Type B pancreatic cell (in vitro differentiated cells): Measurements from ENCODE around the gene ZNF205. TPM values are rescaled to one million over a fixed set of nuclear protein-coding genes. Genes with fewer than 3 reads are reported as not detected.
"Not testable (repeated sequence)": the region's sequence is repeated elsewhere in the genome, so short reads cannot be mapped to it uniquely, and the experiment has no call there.

Experiments
- DNase-seq: peaks from one replicate; pipeline ENCODE4 v3.0.0; 2021; ENCODE audit warnings: mixed read lengths; ENCODE audit not compliant: unreplicated experiment; ENCODE audit errors: extremely low spot score
- H3K27ac Mint-ChIP-seq: 2 replicates; pipeline ENCODE4 v1.8.0; 2021; ENCODE audit warnings: mild to moderate bottlenecking, mixed read lengths
- H3K27me3 Mint-ChIP-seq: 2 replicates; pipeline ENCODE4 v1.8.0; 2021; ENCODE audit warnings: mixed read lengths
- H3K36me3 Mint-ChIP-seq: 2 replicates; pipeline ENCODE4 v1.8.0; 2021; ENCODE audit warnings: mixed read lengths
- H3K4me1 Mint-ChIP-seq: one replicate; pipeline ENCODE4 v1.8.0; 2021; ENCODE audit warnings: mixed read lengths; ENCODE audit not compliant: unreplicated experiment
- H3K4me3 Mint-ChIP-seq: 2 replicates; pipeline ENCODE4 v1.8.0; 2021; ENCODE audit warnings: mild to moderate bottlenecking, mixed read lengths
- H3K9me3 Mint-ChIP-seq: 2 replicates; pipeline ENCODE4 v1.8.0; 2021; ENCODE audit warnings: mixed read lengths
- CTCF ChIP-seq: fragments of 200-600 bp; sonication (generic); conservative IDR thresholded peaks from 2 replicates; pipeline ENCODE4 v1.5.0; 2021; ENCODE audit warnings: antibody characterized with exemption, mild to moderate bottlenecking
- total RNA-seq: library from RNA; stranded (reverse); gene quantifications from 2 replicates; pipeline ENCODE4 v1.2.1, GENCODE V29; 2021; ENCODE audit warnings: low replicate concordance

Gene ZNF205
- total RNA-seq, 1 donor from 2014 or later, result 15.0 TPM

GRCh38 chr16:3068487-3068886 is 43.9 kb upstream of the ZNF205 start:
- Mint-ChIP-seq H3K4me1 (no peaks in the 10 kb centered on the region), H3K4me3 (no peak overlapping the region), H3K9me3 (no peaks in the 10 kb centered on the region), H3K27ac (peak overlapping the region; percentile 43), H3K27me3 (peaks cover 7% of the 10 kb centered on the region), H3K36me3 (no peaks in the 10 kb centered on the region)
- no peak for TF ChIP-seq CTCF
- no peak for DNase-seq

GRCh38 chr16:3069146-3069545 is 43.2 kb upstream of the ZNF205 start:
- not testable (repeated sequence) for H3K27ac Mint-ChIP-seq, H3K9me3 Mint-ChIP-seq, H3K4me3 Mint-ChIP-seq, H3K4me1 Mint-ChIP-seq, DNase-seq, H3K36me3 Mint-ChIP-seq
- peaks cover 14% of the 10 kb centered on the region for H3K27me3 Mint-ChIP-seq

- DNase-seq, result no peak
- no peak overlapping the region for H3K27ac Mint-ChIP-seq
- no peaks in the 10 kb centered on the region for H3K36me3 Mint-ChIP-seq
- H3K4me3 Mint-ChIP-seq, result no peak overlapping the region
- H3K4me1 Mint-ChIP-seq, result no peaks in the 10 kb centered on the region
- H3K27me3 Mint-ChIP-seq, result peaks cover 24% of the 10 kb centered on the region
- H3K9me3 Mint-ChIP-seq, result no peaks in the 10 kb centered on the region
- TF ChIP-seq CTCF, result no peak
Observed at GRCh38 chr16:3070608-3071111, 41.7 kb upstream of the ZNF205 start.

- Mint-ChIP-seq H3K4me3 (no peak overlapping the region), H3K36me3 (no peaks in the 10 kb centered on the region), H3K27me3 (peaks cover 30% of the 10 kb centered on the region), H3K9me3 (no peaks in the 10 kb centered on the region), H3K27ac (no peak overlapping the region), H3K4me1 (no peaks in the 10 kb centered on the region)
- DNase-seq, result no peak
- TF ChIP-seq CTCF, result no peak
Observed at GRCh38 chr16:3071655-3072054, 40.7 kb upstream of the ZNF205 start.

GRCh38 chr16:3072148-3072547 is 40.2 kb upstream of the ZNF205 start:
- not testable (repeated sequence) for H3K4me1 Mint-ChIP-seq, H3K4me3 Mint-ChIP-seq, DNase-seq, H3K36me3 Mint-ChIP-seq, H3K9me3 Mint-ChIP-seq, H3K27ac Mint-ChIP-seq
- peaks cover 34% of the 10 kb centered on the region for H3K27me3 Mint-ChIP-seq

GRCh38 chr16:3072576-3073263 is 39.7 kb upstream of the ZNF205 start:
- H3K4me1 Mint-ChIP-seq, H3K4me3 Mint-ChIP-seq, DNase-seq, H3K36me3 Mint-ChIP-seq, H3K27ac Mint-ChIP-seq, H3K9me3 Mint-ChIP-seq: not testable (repeated sequence)
- peaks cover 36% of the 10 kb centered on the region for H3K27me3 Mint-ChIP-seq

GRCh38 chr16:3073448-3073847 is 38.9 kb upstream of the ZNF205 start:
- Mint-ChIP-seq H3K4me1 (no peaks in the 10 kb centered on the region), H3K9me3 (no peaks in the 10 kb centered on the region)

More at GRCh38 chr16:3073448-3073847, 38.9 kb upstream of the ZNF205 start:
- no peak for TF ChIP-seq CTCF
- Mint-ChIP-seq H3K4me3 (no peak overlapping the region), H3K27me3 (peaks cover 39% of the 10 kb centered on the region), H3K36me3 (no peaks in the 10 kb centered on the region), H3K27ac (no peak overlapping the region)
- DNase-seq, result no peak
